Measurements from ENCODE around the gene PRADC1.

DNA sequence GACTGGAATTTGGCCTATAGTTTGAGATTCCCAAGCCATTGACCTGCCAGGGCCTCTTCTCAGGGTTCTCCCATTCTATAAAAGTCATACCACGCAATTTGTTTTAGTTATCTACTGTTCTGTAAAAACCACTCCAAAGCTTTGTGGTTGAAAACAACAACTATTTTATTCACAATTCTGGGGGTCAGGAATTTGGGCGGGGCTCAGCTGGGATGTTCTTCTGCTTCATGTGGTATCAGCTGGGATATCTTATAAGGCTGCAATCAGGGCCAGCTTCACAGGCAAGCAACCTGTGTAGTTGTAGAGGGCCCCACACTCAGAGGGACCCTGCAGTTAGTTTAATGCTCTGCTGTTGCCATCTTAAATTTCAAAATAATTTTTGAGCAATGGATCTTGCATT lies 47.1 kb downstream of the PRADC1 start:
- TF ChIP-seq EZH2 (IDR thresholded peaks at IDR 0.05; ENCODE audit: borderline replicate concordance, insufficient read depth, low read depth, low read length, poor library complexity, severe bottlenecking) (no peak), CTCF (IDR thresholded peaks at IDR 0.05) (no peak)

All from B cell (primary cell).